Stimulated activated CD8-positive, alpha-beta memory T cell treated with anti-CD3 and anti-CD28 coated beads, Interleukin-15, amount 100 ng/mL, for 48 hours (primary cell): ENCODE data around the gene ITPK1.
A peak's percentile ranks its signal among the peaks of the same experiment; 100 is the strongest.
"Not testable (repeated sequence)": the region's sequence is repeated elsewhere in the genome, so short reads cannot be mapped to it uniquely, and the experiment has no call there.

Experiments used
- DNase-seq, 2 donors: peaks; one replicate each; pipeline ENCODE4 v3.0.0-alpha.2; 2020; ENCODE audit warnings: low read depth in 2 of 2

ITPK1 gene

DNA sequence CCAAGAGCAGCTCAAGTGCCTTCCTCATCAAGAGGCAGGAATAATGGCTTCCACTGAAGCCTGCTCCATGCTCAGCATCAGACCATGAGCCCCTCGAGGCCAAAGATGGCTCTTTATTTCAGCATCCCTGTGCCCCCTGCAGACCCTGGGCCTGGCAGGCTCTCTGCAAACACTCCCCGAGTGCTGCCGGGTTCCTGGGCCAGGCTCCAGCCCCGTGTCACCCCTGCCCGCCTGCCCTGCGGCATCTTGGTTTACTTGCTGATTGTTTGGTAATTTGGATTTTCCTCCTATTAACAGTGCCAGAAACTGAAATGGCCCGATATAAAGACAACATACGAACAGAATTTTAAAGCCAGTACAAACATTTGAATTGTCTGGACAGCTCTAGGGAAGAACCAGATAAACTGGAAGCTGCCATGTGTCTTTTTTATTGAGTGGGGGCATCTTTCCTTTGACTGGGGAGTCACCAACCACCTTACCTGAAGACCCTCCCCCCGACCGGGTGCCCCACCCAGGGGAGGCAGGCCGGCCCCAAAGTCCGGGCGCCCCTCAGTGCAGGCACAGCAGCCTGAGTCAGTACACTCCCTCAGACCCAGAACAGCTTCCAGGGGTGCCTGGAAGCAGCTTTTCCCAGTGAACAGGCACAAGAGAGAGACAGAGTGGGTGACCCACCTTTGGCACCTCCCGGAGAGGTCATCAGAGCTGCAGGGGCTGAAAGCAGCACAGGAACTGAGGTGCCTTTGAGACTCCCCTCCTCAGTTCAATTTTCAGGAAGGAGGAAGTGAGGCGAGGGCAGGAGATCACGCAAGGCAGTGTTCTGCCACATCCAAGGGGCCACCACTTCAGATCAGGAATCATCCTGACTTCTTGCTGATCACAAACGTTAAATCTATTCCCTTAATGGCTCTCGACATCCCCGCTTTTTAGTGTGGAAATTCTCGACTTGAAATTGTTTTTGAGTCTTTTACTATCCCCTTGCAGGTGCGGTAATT, 30.6 kb downstream of the ITPK1 start:
- no peak for DNase-seq

DNA sequence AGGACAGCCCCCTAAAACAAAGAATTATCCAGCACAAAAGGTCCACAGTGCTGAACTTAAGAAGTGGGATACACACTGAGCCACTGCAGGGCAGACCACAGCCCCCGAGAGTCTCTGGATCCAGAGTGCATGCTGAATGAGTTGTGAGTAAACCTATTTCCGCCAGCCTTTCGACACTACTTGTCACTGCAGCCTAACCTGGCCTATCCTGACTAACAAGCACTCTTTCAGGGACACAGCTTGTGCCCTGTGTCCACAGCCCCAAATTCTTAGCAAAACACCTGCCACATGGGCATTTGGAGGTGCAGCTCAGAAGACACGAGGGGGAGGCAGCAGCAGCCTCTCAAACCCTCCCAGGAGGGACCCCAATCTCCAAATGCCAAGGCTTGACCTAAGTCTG, 31.3 kb downstream of the ITPK1 start:
- DNase-seq: no peak

DNA sequence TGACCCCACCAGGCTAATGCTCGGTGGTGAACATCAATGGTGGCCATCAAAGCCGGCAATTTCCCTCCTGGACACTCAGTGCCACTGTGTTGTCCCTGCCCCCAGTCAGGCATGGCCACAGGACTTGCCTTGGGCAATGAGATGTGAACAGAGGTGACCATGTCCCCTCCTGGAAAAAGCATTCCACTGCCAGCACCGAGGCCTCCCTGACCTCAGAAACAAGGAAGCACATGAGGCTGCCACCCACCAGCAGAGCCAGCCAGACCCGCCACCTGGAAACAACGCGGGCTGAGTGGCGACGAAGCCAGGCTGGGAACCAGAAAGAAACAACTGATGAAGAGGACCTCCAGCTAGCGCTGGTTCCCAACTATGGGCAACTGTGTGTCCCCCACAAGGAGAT, 31.8 kb downstream of the ITPK1 start:
- no peak for DNase-seq

DNA sequence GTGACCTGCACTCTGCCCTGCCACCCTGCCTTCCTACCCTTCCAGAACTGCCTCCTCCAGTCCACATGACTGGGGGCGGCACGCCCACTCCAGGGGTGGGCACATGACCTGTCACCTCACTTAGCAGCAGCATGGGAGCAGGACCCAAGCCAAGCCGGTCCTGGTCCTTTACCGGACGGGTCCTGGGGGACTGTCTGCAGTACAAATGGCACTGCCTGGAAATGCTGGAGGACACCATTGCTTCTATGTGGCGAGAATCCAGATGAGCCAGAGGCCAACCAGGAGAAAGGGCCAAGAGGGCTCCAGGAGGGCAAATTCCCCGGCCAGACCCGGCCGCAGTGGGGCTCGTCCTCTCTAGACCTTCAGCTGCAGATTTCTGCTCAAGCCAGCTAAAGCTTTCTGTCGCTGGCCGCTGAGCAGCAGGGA, 33.1 kb downstream of the ITPK1 start:
- DNase-seq: no peak

DNA sequence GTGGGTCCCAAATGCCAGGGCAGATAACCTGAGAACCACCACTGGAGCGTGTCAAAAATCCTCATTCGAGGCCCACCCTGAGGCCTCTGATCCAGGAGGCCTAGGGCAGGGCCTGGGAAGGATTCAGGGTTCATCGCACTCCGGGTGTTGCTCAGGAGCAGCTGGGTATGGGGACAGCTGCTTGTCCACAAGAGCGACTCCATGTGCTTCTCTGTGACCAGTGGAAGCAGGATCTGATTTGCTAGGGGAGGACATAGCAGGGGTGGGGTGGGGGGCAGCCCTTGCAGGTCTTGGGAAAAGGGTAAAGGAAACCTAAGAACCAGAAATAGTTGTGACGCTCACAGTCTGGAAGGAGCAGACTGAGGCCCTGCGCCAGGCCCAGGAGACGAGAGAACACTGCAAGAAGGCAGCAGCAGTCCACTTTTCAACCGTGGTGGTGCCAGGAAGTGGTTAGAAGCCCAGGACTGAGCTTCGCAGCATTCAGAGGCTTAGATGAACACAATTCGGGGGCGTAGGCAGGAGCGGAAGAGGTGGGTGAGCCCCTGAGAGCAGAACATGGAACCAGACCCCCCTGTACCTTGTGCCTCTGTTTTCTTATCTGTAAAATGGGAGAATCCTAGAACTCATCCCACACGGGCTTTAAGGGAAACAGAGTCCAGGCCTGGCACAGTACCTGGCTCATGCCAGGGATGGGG, 33.7 kb downstream of the ITPK1 start:
- DNase-seq: peak; percentile 46 to 58

DNA sequence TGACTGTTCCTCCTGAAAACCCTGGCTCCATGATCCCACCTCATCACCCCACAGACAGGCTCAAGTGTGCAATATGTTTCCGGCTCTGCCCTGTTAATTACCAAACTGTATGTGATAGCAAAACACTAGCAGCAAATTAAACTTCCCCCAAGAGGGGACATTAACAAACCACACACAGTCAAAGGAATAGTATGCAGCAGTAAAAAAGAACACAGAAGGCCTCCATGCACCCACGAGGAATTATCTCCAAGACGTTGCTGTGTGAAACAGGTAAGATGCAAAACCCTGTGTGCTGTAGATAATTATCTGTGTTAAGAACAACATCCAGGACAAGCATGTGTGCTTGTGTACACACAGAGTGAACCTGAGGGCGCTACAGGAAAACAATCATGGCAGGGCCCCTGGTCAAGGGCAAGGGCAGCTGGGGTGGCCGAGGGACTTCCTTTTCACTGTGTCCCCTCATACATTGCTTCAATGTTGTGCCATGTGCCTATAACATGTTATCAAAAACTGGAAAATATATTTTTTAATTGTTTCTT, 35.8 kb downstream of the ITPK1 start:
- no peak for DNase-seq

DNA sequence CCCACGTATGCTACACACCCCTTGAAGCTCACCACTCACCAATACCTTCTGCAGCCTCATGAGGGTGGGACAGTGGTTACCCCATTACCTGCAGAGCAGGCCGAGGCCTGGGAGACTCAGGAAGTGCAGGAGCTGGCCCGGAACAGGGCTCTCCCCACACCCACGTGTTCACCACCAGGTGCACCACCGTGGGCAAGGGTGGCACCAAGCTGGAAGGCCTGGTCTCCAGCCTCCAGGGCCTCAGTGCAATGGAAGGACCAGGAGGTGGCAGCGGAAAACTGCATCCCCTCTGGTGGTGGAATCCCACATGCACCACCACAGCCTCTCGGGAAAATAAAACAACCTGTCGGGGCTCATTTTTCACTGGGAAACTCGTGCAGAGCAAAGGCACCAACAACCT, 36.4 kb downstream of the ITPK1 start:
- no peak for DNase-seq

DNA sequence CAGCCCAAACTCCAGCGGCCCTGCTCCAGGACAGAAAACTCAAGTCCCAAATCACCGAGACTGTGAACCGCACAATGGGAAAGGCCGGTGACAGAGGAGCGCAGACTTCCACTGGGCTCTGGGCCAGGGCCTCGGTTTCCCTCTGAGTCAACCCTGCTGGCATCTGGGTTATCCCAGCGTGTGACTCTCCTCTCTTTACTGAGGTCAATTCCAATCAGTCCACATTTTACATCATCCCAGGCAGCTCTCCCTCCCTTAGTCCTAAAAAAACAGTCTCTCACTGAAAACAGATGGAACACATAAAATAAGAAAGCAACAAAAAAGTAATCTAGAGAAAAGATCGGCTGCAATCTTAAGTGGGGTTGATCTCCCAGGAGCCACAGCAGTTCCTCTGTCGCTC, 36.9 kb downstream of the ITPK1 start:
- no peak for DNase-seq

DNA sequence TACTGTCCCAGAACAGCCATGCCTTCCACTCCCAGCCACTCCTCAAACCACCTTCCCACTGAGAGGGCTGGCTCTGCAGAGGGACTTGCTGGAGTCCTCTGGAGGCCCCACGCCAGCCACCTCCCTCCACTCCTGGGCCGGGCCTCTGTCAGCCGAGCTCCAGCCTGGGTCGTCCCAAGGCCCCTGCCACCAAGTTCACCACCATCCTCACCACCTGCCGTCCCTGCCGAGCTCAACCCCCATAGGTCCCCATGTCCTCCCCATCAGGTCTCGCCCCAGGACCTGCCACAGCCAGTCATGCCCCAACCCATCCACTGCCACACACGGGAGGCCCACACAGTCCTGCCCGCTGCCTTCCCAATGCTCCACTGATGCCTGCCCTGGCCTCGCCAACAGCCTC, 39.0 kb downstream of the ITPK1 start:
- DNase-seq: no peak

DNA sequence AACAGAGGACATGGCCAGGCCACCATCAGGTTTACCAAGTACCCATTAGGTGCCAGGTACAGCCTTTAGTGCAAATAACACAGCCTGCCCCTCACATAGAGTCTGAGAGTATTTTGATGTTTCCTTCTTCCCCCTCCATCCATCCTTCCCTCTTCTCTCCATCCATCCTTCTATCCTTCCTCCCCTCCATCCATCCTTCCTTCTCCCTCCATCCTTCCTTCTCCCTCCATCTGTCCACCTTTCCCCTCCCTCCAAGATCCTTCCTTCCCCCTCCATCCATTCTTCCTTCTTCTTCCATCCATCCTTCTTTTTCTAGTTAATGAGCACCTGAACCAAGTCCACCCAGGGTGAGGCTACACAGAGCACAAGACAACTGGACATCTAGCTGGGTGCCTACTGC, 39.8 kb downstream of the ITPK1 start:
- no peak for DNase-seq

DNA sequence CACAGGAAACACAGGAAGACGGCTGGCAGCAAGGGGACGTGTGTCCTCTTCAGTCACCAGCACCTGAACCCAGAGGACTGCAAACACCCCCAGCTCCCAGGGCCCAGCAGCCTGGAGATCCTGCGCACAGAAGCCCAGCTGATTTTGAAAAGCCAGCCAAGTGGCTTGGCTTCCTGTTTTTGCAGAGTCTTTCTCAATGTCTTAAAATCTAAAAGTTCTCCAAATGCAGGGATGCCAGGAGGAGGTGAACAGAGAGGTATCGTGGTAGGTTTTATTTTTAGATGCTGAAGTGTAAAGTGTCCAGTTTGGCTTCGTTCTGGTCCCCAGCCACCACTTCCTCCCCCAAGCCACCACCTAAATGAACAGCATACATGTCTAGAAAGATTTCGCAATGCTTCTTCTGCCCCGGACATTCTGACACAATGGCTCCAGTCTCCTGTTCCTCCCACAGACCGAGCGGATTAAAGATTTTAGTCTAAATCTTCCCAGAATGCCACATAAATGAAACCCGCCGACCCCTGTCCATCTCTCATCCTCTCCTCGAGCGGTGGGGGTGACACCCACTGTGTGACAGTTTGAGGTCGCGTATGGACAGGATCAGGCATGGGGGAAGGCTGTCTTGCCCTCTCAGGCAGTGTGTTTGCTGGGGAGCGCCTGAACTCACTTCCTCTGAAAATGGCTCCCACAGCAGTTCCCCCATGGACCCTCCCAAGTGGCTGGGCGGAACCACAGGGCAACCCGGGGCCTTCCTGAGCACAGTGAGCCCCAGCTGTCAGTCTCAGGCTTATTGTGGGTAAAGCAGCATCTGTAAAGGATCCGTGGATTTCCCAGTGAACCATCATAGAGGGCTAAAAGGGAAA, 41.6 kb downstream of the ITPK1 start:
- no peak for DNase-seq

DNA sequence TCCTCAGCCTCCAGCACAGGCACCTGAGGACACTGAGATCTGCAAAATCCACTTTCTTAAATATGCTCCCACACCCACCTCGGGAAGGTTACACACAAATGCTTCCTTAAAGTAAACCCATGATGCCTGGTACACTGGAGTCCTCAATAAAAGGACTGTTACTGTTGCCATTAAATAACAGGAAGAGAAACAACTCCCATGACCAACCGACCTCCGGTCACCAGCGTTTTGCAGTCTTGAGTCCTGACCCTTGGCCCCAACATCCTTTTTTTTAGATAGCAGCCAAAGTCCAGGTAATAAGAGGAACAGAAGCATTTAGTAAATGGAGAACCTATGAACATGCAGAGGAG, 42.4 kb downstream of the ITPK1 start:
- DNase-seq: no peak

DNA sequence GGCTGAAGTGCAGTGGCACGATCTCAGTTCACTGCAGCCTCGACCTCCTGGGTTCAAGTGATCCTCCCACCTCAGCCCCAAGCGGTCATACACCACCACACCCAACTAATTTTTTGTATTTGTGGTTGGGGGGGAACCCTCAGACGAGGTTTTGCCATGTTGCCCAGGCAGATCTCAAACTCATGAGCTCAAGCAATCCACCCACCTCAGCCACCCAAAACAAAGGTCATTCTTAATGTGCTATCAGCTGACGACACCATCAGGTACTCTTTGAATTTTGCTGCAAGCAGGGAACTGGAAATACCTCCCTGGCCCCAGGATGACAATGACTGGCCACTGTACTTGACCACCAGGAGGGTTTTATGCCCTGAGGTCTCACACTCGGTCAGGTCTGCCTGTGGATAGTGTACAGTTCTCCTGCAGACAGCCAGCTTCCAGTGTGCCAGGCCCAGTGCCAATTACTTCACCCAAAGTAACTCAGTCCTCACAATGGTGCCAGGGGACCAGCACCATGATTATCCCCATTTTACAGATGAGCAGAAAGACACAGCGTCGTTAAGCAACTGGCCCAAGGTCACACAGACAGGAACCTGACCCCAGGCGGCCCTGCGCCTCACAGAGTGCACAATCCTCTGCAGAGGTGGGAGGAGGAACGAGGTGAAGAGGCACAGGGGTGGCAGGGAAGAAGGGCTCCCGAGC, 42.9 kb downstream of the ITPK1 start:
- no peak for DNase-seq

DNA sequence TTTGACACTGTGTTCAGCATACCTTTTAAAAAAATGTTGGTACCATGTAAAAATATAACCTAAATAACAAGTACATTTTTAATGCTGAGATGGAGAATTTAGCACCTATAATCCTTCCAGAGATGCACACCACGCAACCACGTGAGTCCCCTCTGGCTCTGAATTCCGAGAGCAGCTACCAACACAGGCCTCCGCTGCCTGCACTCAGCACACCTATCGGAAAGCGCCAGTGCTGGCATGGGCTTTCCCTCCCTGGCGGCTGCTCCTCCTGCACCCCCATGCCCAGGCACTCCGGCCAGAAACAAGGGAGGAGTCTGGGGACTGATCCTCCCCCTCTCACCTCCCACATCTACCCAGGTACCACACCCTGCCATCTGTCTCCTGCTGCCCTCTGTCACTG, 47.0 kb downstream of the ITPK1 start:
- no peak for DNase-seq

DNA sequence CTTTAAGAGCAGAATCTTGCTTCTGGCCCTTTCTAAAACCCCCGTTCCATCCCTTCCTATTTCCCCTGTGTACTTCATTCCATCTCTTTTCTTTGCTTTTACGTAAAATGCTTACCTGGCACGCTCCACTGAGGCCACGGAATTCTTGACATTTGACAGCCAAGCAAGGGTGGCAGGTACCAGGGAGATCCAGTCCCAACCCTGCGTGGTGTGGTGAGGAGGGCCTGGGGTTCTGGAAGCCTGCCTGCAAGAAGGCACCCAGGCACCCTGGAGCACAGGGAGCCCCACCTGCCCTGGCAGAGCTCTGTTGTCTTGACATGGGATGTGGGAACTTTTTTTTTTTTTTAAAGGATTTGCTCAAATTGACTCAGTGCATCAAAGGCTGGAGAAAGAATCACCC, 48.6 kb downstream of the ITPK1 start:
- no peak for DNase-seq

DNA sequence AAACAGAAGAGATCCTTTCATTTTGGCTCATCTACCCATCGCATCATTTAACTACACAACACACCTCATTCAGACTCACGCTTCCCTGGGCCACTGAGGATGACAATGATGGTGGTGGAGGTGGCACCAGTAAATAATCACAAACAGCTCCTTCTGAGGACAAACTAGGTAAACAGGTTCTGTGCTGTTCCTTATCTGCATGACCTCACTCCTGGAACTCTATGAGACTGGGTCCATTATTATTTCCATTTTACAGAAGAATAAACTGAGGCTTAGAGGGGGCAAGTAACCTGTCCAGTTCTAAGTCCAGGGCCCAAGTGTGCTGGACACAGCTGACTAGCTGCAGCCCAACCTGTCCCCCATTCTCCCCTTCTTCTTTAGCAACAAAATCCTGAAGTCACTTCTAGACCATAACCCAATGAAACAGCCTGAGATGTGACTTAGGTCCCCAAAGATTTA, 50.4 kb downstream of the ITPK1 start:
- DNase-seq: no peak

DNA sequence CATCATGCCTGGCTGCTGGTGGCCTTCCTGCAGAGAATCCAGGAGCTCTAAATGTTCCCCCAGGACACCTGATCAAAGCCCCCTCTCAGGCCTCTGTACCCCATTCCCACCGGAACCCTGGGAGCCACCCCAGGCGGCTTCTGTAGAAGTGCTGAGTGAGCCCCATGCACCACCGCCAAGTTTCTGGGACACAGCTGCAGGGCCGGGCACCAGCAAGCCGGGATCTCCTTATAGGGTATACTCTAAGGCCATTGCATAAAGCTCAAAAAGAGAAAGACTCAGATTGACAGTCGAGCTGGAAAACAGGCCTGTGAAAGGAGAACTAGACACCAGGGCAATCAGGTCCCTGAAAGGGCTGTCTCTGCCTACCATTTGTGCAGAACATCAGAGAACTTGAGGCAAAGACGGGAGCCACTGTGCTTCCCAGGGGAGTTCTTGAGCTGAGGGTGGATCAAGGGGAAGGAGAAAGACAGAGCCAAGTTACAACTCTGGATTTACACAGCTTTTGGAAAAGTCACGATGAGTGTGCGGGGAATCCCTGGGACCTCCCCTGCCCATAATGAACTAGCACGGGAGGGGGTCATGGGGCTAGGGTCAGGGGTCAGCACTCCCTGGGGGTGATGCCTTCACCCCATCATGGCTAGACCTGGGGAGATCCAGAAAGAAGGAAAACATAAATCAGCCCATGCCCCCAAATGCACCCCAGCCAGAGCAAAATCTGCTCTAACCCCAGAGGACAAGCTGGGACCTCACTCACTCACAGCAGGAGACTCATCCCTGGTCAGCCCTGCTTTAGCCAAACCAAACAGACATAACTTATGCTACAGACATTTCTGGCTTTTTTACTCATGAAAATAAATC, 51.1 kb downstream of the ITPK1 start:
- DNase-seq: no peak

DNA sequence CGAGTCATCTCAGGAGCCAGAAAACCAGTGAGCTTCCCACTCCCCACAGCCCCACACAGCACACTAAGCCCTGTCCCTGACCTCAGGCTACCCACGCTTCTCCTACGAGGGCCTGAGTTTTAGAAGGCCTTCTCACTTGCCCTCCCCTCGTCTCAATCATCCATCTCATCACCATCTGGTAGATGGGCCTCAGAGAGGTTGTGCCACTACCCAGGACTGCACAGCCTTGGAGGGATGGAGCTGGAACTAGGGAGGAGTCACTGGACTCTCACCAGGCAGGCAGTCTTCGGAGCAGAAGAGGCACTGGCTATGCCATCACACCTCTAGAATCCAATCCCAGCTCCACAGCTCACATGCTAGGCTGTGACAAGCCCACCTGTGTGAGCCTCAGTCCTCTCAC, 52.3 kb downstream of the ITPK1 start:
- no peak for DNase-seq

DNA sequence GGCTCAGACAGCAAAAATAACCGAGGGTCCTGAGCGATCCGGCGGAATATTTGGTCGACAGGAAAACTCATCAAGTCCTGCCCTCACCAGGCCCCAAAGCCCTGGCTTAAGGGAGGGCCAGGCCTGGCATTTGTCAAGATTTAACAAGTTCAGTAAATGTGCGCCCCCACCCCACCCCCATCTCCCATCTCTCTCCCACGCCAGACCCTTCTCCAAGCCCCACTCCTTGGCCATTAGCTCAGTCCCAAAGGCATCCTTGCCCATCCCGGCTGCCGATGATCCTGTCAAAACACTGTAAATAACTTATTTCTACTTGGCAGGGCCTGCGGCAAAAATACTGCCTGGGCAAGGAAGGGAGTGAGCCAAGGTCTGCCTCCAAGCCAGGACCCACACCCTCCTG, 52.8 kb downstream of the ITPK1 start:
- no peak for DNase-seq

DNA sequence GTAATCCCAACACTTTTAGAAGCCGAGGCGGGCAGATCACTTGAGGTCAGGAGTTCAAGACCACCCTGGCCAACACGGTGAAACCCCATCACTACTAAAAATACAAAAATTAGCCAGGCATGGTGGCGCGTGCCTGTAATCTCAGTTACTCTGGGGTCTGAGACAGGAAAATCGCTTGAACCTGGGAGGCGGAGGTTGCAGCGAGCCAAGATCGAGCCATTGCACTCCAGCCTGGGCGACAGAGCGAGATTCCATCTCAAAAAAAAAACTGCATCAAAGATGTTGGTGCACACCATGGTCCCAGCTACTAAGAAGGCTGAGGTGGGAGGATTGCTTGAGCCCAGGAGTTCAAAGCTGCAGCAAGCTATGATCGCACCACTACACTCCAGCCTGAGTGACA, 53.7 kb downstream of the ITPK1 start:
- DNase-seq: not testable (repeated sequence)
